DMS53 (cell line): ENCODE measurements around the gene BHMT2.

Experiments used
- DNase-seq: peaks from one replicate; lab custom pipeline; 2025; lab: John Stamatoyannopoulos, UW

Gene BHMT2, protein sequence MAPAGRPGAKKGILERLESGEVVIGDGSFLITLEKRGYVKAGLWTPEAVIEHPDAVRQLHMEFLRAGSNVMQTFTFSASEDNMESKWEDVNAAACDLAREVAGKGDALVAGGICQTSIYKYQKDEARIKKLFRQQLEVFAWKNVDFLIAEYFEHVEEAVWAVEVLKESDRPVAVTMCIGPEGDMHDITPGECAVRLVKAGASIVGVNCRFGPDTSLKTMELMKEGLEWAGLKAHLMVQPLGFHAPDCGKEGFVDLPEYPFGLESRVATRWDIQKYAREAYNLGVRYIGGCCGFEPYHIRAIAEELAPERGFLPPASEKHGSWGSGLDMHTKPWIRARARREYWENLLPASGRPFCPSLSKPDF

DNA sequence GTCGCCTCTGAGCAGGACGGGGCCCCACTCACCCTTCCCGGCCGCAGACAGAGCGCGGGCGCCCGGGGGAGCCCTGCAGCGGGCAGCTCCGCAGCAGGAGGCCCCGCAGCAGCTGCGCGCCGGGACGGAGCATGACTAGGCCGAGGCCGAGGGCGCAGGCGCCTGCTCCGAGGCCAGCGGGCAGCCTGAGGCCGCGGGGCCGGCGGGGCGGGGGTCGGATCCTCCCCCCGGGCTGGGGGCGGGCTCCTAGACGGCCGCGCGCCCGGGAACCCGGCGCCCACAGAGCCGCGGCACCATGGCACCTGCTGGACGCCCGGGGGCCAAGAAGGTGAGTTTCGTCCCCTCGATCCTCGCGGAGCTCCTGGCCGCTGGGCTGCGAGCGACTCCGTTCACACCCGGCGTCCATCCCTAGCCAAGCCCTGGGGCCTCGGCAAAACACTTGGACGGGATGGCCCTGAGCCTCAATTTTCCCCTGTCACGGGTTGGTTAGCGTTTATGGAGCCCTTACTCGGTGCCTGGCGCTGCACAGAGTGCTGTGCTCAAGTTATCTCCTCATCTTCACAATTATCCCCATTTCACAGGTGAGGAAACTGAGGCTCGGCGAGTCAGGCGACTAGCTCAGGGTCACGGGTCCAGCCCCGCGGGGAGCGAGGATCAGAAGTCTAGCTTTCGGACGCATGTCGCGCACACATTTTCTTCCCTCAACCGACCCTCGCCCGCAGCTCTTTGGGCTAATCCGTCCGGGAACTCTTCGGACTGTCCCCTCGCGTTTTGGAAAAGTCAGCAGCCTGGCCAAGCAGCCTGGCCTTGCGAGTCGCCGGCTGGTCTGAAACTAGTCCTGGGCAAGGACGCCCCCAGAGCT is at the start of gene BHMT2, which contains the start of gene DMGDH:
BHMT2 (plus strand) TSS at position 280 of the 862 bp plus-strand sequence; CDS start at position 296, 16 bp downstream.
DMGDH (minus strand) TSS at position 187 of the 862 bp plus-strand sequence; CDS start at position 133, 54 bp downstream.
- peak; percentile 92 for DNase-seq

DNA sequence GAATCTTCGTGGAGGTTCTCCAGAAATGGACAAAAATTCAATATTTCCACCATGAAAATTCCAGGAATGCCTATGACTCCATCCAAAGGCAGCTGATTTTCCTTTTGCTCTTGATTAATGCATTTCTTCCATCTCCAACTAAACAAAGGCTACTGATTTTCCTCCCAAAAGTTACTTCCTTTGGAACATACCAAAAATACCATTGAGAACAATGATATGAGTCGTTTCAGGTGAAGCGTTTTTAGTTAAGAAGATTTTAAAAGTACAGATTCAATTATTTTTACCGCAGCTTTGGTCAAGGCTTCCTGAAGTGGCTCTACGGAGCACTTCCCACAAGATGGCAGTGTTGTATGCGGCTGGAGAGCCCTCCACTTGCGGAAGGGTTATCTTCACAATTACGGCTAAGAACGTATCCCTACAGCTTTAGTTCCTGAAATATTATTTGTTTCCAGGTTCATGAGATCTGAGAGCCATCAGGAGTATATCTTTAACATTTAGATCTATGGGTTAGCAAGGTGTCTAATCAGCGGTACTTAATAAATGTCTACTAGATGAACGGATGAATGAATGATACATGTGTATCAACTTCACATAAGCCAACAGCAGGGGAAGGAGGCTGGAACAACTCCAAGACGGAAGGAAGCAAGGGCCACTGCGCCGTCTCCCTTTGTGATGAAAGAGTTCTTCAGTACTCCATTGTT is 48.6 kb upstream of the BHMT2 start:
- DNase-seq = peak; percentile 78

DNA sequence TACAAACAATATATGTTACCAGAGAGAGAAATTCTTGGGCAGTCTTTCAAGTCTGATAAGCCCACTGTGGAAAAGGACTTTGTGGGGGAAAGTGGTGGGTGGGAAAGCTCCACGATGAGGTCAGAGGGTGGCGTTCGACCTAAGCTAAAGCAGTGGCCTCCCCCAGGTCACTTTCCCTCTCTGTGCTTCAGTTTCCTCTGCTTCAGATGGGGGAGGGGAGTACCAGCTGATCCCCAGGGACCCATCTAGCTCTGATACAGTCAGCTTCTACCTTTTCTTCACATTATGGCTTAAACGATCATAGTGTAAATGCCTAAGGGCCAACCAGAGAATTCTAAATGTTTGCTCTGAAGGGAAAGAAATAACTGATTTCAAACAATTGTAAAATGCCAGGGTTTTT is 47.8 kb upstream of the BHMT2 start:
- DNase-seq = no peak

DNA sequence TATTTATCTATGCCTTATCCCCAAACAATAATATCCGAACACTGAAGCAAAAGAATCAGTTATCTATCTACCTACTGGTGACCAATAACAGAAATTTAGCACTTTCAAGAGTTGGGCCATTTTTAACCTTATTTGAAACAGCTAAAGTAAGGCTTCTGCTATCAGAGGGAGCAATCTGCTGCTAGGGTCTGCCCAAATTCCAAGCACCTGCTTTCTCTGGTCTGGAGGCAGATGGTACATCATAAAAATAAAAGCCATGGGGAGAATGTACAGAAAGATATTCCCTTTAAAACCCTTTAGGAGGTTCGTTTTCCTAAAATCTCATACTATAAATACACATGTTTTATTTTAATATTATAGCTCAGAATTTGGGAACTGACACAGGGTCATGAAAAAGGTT is 46.8 kb upstream of the BHMT2 start:
- no peak for DNase-seq

DNA sequence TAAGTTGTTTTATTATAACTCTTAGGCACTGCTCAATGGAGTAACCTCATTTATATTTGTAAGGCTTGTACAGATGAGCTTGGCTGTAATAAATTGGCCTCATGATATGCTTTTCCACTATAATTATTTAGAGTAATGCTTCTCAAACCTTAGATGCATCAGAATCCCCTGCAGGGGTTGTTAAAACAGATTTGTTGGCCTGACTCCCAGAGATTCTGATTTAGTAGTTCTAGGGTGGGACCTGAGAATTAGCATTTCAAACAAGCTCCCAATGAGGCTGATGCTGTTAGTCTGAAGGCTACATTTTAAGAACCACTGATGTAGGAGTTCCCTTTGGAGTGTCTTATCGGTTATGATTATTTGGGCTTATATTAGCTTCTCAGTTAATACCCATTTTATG is 46.2 kb upstream of the BHMT2 start:
- no peak for DNase-seq

DNA sequence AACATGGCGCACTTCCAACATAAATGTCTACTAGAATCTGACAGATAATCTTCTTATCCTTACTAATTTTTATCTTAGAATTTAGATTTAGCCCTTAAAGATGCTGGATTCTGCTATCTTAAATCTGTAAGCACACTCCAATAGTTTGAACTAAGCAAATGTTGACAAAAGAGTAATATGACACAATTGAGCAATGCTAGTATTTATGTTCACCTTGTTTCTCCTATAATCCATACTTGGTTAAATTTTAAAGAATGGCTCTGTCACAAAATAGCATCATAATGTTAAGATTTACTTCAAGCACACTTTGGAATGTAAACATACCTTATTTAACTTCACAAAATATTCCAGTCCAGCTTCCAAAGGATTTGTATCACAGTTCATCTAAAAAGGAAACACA is 45.6 kb upstream of the BHMT2 start:
- no peak for DNase-seq

DNA sequence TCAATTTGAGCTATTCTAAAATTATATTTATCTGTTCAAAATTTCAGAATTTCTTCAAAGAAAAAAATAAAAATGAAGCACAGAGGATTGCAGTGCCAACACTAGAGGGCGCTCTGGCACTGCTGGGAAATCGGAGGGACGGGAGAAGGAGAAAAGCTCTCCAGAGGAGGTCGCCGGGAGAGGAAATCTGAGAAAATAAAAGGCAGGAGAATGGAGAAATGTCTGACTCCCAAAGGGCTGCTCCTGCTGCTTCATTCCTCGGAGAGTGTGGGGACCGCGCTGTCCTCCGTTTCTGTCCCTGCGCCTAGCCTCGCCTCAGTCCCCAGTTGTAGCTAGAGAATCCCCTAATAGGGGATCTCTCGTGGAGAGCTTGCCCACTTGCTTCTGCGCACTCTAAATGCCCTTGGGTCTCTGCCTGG is 44.5 kb upstream of the BHMT2 start:
- peak; percentile 80 for DNase-seq

DNA sequence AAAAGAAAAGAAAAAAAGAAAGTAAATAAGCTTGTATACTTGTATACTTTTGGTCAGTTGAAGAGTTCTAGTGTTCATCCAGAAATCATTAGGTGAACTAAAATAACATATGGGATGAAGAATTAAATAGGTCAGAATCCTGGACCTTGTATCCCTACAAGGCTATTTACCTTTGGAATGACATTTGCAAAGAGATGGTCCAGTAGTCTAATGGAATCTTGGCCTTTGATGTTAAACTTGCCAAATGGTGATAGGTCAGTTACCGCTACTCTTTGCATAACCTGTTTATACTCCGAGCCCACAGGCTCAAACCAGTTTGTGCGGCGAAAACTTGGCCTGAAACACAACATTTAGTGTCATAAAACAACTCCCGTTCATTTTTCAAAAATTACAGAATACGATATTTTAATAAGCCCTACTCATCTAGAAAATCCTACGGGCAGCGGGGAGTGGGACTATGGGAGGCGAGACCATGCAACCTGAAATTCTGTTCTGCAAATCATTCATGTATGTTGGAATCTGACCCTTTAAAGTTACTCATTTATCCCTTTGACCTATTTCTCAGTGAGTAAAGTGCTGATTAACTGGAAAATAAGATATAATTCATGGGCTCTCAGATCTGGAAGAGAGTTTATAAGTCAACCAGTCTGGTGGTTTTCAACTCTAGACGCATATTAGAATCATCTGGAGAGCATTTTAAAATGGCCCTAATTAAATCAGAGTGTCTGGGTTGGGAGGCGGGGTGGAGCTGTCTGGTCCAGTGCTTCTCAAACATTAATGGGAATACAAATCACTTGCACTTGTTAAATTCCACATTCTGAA is 38.7 kb upstream of the BHMT2 start:
- DNase-seq = no peak

DNA sequence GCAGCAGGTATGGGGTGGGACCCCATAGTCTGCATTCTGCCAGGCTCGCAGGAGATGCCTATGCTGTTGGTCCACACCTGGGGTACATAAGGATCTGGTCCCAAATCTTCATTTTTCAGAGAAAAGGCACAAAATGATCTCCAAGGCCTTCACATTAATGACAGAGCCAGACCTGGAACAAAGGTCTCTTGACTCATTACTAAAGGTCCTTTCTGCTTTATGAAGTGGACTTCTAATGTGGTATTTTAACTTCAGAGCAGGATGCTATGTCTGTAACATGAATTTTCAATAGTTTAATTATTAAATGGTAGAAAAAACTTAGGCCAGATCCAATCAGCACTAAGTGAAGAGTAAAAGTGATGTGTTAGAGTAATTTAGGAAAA is 38.1 kb upstream of the BHMT2 start:
- no peak for DNase-seq

DNA sequence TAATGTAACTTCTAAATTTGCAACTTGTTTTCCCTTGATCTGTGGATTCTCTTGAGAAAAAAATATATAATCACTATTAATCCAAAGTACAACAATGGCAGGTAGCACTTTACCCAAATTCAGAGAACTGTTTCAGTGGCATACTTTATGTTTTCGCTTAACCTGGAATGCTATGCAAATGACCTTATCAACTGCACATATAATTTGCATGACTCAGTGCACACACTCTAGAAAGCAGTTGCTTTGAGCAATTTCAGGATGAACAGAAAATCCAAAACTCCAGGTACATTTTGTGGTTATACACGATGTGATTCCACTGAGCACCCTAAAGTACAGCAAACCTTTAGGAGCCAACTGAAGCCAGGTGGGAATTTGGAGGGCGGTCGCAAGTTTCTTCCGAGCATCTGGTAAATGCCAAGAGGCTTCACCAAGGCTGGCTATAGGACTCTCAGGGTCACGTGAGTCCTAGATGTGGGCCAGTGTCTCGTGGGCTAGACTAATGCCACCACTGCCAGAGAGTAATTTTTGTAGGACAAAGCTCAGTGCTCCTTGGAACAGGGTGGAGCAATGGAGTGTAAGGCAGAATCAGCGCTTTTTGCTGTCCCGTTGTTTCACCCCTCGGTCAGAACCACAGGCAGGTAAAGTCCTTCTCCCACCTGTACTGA is 37.4 kb upstream of the BHMT2 start:
- no peak for DNase-seq

DNA sequence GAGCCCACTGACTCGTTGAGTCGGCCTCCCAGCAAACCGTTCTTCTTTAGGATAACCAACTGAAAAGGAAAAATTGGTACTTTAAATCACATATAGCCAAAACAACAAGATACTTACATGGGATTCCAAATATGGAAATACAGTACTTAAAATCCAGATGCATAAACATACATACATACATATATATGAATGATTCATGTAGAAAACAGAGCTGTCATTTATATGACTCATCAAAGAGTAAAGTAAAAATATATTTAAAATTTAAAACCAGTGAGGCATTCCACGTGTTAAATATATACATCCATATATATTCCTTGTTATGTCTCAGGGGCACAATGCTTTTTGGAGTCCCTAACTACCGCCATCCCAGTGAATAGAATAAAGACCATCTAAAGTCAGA is 36.8 kb upstream of the BHMT2 start:
- DNase-seq = no peak

DNA sequence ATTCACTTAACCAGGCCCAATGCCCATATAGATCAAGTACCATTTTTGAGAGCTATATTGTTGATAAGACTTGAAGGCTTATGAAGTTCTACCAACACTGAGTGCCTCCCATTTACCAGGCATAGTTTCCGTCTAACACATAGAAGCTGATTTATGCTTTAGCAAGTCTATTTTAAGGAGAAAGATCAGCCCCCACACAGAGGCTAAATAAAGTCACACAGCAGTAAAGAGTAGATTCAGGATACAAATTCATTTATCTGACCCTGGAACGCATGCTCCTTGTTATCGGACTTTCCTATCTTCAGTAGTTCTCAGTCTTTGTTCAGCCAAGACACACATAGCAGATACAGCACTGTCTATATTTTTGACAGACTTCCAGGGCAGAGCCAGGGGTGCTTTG is 34.3 kb upstream of the BHMT2 start:
- no peak for DNase-seq

DNA sequence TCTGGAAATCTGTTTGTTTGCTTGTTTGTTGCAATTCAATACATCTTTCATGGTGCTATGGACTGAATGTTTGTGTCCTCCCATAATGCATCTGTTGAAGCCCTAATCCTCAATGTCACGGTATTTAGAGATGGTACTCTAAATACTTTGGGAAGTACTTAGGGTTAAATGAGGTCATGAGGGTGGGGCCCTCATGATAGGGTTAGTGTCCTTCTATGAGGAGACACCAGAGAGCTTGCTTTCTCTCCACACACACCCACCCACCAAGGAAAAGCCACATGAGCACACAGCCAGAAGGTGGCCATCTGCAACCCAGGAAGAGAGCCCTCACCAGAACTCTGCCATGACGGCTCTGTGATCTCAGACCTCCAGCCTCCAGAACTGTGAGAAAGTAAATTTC is 32.8 kb upstream of the BHMT2 start:
- DNase-seq = no peak

DNA sequence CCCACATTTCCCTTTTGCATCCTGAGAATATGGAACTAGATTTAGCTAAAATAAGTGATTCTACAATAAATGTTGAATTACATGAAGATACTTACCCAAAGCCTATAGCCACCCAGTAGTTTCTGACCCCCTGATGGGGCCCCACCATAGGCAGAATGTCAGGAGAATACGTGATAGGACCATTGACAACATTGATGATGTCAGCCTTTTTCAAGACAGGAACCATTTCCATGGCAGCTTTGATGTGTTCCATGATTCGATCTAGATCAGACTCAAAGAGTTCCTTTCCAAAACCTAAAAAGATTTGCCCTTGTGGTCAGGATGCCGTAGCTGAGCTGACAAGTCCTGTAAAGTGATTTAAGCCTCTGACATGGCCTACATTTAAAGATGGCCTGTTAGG is 27.4 kb upstream of the BHMT2 start:
- DNase-seq = no peak

DNA sequence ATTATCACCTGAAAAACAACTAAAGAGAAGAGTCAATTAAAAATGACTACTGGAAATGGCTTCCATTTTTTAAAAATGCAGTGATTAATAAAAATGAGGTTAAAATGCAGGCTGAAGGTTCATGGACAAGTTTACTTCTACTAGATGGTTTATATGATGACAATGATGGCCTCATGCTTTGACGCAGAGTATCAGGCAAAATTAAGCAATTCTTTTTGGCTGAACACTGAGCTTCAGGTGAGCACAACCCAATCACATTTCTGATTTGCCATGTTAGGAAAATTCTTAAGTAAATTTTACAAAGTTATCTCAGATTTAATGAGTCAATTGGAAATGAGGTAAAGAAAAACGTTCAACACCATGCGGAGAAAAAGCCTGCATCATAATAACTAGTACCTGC is 22.4 kb upstream of the BHMT2 start:
- DNase-seq = no peak

DNA sequence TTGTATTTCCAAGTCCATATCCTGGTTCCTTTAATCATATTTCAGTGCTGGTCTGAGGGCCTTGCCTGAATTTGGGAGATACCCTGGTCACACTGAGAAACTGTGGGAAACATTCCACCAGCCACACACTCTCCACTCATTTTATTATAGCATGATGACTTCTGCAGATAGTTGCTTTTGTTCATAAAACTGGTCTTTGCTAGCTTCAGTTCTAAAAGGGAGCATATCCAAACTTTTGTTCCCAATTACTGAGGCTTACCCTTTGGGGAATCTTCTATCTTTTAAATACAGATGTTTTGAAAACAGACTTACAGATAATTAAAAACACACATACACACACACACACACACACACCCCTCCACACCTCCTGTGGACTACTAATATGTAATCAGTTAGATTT is 21.1 kb upstream of the BHMT2 start:
- DNase-seq = no peak

DNA sequence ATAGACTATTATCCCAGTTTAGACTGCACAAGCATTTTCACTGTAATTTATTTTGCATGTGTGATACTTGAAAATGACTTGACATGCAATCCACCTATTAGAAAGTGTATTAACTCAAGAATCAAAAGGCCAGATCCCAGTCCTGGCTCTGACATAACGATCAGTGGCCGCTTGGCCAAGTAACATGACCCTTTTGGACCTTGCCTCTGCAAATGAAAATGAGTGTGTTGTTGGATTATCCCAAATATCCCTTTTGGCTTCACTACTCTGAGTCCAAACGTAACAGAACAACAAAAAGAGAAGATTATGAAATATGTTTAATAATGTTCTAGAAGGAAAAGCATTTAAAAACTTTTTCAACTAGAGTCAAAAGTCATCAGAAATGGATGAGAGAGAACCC is 19.1 kb upstream of the BHMT2 start:
- no peak for DNase-seq

DNA sequence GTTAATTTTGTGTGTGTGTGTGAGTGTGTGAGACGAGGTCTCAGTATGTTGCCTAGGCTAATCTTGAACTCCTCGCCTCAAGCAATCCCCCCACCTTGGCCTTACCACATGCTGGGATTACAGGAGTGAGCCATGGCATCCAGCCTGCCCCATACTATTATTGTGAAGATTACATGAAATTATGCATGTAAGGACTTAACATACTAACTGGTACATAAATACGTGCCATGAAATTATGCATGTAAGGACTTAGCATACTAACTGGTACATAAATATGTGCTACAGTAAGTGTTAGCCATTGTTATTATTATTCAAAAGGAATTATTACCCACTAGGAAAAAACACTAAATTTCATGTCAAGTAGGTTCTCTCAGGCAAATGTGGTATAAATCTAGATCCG is 16.2 kb upstream of the BHMT2 start:
- no peak for DNase-seq

DNA sequence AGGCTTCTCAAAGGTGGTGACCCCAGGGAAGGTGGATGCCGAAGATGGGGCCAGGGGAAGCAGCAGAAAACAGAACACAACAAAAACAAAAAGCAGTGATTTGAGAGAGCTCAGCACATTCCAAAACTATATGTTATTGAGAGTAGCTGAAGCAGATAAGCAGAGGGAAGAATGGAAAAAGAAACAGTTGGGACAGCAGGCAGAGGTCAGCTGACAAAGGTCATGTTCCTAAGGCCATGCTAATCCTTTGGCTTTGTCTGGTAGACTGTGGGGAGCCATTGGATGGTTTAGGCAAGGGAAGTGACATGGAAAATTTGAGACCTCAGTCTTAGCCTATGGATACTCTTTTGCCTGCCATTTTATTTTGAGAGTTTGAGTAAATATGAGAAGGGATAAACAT is 14.6 kb upstream of the BHMT2 start:
- DNase-seq = no peak

DNA sequence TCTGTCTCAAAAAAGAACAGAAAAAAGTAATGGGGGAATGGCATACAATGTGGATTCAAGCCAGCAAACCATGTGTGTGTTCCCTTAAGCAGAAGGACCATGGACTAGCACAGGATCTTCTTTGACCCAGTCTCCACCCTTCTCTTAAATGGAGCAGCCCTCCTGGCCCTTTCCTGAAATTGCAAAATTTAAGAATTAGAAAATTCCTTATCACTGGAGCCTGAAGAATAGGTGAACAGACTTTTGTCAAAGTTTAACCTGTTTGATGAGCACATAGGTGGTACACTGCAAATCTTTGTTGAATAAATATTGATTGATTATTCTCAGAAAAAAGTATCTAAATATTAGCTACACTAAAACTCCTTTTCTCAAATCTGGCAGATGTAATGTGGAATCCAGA is 12.7 kb upstream of the BHMT2 start:
- DNase-seq = no peak

DNA sequence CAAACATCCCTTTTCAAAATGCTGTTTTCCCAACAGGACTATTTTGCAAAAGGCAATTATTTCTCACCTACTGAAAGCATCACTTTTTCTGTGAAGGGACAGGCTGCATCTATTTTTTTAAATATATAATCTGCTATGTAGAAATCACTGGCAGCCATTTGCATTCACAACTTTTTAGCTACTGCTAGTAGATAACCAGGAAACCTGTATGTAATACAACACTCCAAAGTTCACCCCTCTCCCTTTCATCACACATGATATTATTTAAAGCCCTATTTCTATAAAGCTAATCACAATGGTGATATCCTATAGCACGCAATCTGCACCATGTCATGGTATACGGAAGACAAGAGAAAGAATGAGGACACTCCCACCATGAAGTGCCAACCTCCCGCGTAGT is 9.9 kb upstream of the BHMT2 start:
- DNase-seq = no peak
